Activated CD8-positive, alpha-beta memory T cell treated with anti-CD3 and anti-CD28 coated beads, Interleukin-2, amount 10 ng/mL, durations not matched to agents 7 days and 5 days (primary cell): ENCODE measurements around the gene AKAP8L. TPM values are rescaled to one million over a fixed set of nuclear protein-coding genes. Genes with fewer than 3 reads are reported as not detected.

ENCODE experiments used
- ATAC-seq: fragments of 150-1000 bp; cut with Tn5 transposase; one replicate; pipeline ENCODE4 v1.10.0; 2021; ENCODE audit warnings: moderate library complexity
- CTCF ChIA-PET: fragments of 350-600 bp; sonication (Branson Sonifier 250); formaldehyde crosslinking; loops from one replicate; lab custom pipeline; 2021; ENCODE audit warnings: antibody characterized with exemption; lab: Charles Lee
- DNase-seq: peaks from one replicate; pipeline ENCODE4 v3.0.0-alpha.2; 2020
- H3K27ac Mint-ChIP-seq: one replicate; pipeline ENCODE4 v1.8.0; 2021; ENCODE audit warnings: mild to moderate bottlenecking, mixed read lengths
- H3K27me3 Mint-ChIP-seq: one replicate; pipeline ENCODE4 v1.8.0; 2021; ENCODE audit warnings: mixed read lengths
- H3K36me3 Mint-ChIP-seq: one replicate; pipeline ENCODE4 v1.8.0; 2021; ENCODE audit warnings: mild to moderate bottlenecking, mixed read lengths
- H3K4me1 Mint-ChIP-seq: one replicate; pipeline ENCODE4 v1.8.0; 2021; ENCODE audit warnings: mixed read lengths
- H3K4me3 Mint-ChIP-seq: one replicate; pipeline ENCODE4 v1.8.0; 2021; ENCODE audit warnings: mild to moderate bottlenecking, moderate library complexity, mixed read lengths
- H3K9me3 Mint-ChIP-seq: one replicate; pipeline ENCODE4 v1.8.0; 2022; ENCODE audit warnings: low read depth, mixed read lengths
- total RNA-seq, 2 experiments: library from RNA; stranded (reverse); gene quantifications; one replicate each; pipeline ENCODE4 v1.2.3, GENCODE V29; 2021

Gene AKAP8L
- total RNA-seq, 2 experiments from 2014 or later, result 105 to 116 TPM

DNA sequence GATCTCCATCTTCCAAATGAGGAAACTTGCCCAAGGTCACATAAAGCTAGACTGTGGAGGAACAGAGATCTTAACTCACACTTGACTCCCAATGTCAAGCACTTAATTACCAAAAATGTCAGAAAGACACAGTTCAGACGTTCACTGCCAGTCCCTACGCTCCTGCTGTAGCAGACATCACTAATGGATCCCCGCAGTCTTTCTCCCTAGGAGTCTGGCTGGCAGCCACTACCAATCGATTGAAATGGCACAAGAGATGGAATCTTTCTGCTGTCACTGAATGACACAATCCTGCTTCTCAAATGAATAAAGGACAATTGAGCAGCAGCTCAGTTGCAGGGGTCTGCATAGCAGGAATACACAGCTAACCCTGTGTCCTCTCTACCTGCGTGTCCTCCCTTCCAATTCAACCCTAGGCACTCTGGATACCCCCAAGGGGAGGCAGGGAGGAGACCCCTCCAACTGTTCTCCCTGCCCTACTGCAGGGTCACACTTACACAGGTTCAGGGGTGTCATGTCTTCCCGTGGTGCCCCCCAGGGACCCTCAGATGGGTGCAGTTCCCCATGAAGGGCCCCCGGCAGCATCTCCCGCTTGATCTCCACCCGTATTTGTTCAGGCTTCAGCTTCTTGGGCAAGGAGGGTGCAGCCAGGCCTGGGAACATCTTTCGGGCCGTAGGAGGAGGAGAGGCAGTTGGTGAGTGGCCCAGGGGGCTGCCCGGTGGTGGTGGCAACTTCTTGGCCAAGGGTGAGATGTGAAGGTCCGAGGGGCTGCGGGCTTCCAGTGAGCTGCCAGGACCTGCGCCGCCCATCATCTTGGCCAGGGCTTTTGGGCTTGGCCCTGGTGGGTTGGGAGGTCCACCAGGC lies 7.9 kb upstream of the AKAP8L start:
- Mint-ChIP-seq H3K4me3 (no peak overlapping the region), H3K27me3 (no peaks in the 10 kb centered on the region), H3K36me3 (peaks cover 49% of the 10 kb centered on the region), H3K9me3 (no peaks in the 10 kb centered on the region), H3K4me1 (peaks cover 17% of the 10 kb centered on the region), H3K27ac (no peak overlapping the region)
- ATAC-seq, result no peak
- DNase-seq, result no peak
- CTCF ChIA-PET, result interaction anchor here (1.5 kb wide), 1 partner anchor 129 kb away, joined by 4 read pairs; no protein-coding TSS in a partner anchor

DNA sequence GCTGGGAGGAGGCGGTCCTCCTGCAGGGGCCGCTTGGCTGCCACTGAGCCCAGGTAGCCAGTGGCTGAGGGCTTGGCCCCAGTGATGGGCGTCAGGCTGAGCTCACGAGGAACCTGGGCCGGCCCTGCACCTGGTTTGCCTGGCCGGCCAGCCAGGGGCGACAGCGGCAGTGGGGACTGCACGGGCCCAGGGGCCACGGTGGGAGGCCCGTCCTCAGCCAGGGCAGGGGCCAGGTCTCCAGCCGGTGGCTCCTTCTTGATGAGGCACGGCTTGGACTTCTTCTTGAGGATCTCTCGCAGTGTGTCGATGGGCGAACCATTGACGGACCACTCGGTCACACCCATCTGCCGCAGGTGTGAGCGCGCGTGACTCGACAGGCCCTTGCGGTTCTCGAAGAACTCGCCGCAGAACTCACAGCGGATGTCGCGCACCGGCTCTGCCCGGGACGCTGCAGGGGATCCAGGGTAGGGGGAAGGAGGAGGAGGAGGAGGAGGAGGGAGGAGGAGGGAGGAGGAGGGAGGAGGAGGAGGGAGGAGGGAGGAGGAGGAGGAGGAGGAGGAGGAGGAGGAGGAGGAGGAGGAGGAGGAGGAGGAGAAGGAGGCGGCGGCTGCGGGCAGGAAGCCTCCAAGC lies 6.6 kb upstream of the AKAP8L start:
- ATAC-seq (no peak), DNase-seq (no peak)
- Mint-ChIP-seq H3K9me3 (no peaks in the 10 kb centered on the region), H3K4me1 (peaks cover 6% of the 10 kb centered on the region), H3K27ac (no peak overlapping the region), H3K4me3 (no peak overlapping the region), H3K27me3 (no peaks in the 10 kb centered on the region), H3K36me3 (peaks cover 48% of the 10 kb centered on the region)
- CTCF ChIA-PET, result interaction anchor here (1.5 kb wide), 1 partner anchor 130 kb away, joined by 4 read pairs; no protein-coding TSS in a partner anchor

DNA sequence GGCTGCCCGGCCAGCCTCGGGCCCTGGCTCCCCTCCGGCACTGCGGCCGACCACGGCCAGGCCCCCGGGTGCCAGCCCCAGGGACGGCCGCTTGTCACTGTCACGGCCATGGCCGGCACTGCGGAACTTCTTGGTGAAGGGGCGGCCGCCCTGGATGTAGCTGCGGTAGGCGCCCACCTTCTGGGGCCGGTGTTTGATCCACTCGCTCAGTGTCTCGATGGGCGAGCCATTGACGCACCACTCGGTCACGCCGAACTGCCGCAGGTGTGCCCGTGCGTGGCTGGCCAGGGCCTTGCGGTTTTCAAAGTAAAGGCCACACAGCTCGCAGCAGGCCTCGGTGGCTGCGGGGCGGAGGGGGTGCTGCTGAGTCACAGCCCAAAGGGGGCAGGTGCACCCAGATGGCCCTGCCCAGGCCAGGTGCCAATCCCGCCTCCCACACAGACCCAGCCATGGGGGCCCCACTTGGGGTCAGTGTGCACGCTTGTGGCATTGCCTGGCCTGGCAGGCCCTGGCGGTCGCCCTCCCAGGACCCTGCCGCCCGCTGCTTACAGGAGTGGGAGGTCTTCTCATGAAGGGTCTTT lies 6.0 kb upstream of the AKAP8L start:
- DNase-seq (no peak), ATAC-seq (no peak)
- Mint-ChIP-seq H3K27ac (no peak overlapping the region), H3K4me1 (peaks cover 8% of the 10 kb centered on the region), H3K27me3 (no peaks in the 10 kb centered on the region), H3K9me3 (no peaks in the 10 kb centered on the region), H3K36me3 (peaks cover 47% of the 10 kb centered on the region), H3K4me3 (no peak overlapping the region)
- CTCF ChIA-PET, result no interaction called here

DNA sequence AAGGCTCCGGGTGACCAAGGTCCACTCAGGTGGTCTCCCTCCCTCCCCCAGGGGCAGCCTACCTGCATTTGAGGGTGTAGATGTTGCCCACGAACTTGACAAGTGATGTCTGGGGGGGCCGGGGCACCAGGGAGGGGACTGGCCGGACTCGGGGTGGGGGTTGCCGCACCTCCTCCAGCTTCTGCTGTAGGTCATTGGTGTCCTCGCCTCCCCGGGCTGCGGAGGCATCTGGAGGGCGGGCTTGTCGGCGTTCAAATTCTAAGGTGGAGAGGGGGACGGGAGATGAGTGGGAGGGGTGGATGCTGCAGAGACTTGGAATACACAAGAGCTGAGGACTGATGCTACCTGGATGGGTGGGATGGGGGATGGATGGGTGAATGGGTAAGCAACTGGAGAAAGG lies 5.3 kb upstream of the AKAP8L start:
- DNase-seq (no peak), ATAC-seq (no peak)
- Mint-ChIP-seq H3K27ac (no peak overlapping the region), H3K27me3 (no peaks in the 10 kb centered on the region), H3K9me3 (no peaks in the 10 kb centered on the region), H3K36me3 (peaks cover 47% of the 10 kb centered on the region), H3K4me1 (peaks cover 14% of the 10 kb centered on the region), H3K4me3 (no peak overlapping the region)
- CTCF ChIA-PET, result no interaction called here

DNA sequence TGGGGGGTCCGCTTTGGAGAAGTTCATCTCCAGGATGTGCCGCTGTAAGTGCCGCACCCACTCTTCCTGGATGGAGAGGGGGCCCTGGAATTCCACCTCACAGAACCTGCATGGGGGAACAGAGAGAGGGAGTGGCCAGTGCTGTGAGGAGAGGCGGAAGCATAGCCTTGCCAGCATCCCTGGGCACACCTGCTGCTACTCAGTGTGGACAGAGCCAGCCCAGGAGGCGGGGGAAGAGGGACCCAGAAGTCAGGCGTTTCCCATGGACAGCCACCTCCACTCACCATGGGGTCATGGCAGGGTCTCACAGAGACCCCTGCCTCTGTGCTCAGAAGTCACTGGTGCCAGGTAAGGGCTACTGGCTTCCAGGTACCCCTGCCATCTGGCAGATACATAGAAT lies 4.3 kb upstream of the AKAP8L start:
- no peak overlapping the region for H3K27ac Mint-ChIP-seq
- no peak overlapping the region for H3K4me3 Mint-ChIP-seq
- no peak for ATAC-seq
- H3K9me3 Mint-ChIP-seq, result no peaks in the 10 kb centered on the region
- CTCF ChIA-PET, result no interaction called here
- peaks cover 15% of the 10 kb centered on the region for H3K4me1 Mint-ChIP-seq
- H3K27me3 Mint-ChIP-seq, result no peaks in the 10 kb centered on the region
- peaks cover 48% of the 10 kb centered on the region for H3K36me3 Mint-ChIP-seq
- no peak for DNase-seq

DNA sequence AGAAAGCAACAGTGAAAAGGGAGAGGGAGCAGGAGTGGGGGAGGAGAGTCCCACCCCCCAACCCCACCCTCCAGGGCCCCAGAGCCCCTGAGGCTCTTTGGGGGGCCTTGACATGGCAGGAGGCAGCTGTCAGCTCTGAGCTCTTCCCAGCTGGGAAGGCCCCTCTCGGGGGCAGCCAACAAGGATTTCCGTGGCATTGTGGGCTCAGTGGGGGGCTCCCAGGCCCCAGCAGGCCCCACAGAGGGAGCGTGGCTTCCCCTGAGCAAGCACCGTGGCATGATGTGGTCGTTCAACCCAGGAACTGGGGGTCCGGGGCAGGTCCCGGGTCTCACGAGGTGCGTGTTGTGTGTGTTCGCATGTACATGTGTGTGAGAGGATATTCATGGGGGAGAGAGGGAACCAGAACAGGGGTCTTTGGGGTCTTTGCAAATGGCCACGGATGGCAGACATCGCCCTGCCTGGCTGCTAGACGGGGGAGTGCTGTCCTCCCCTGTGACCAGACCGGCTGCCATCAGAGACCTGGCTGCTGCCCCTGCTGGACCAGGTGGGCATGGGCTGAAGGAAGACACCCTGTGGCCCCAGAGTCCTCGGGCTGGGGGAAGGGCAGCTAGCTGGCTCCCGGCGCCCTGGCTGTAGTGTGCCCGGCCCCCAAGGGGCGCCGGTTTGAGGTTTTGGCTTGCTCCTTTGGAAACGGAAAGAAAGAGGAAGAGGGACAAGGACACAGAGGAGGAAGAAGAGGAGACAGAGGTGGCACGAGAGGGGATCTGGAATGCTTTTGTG lies 3.7 kb upstream of the AKAP8L start:
- ATAC-seq (no peak), DNase-seq (no peak)
- H3K27me3 Mint-ChIP-seq, result no peaks in the 10 kb centered on the region
- CTCF ChIA-PET, result interaction anchor here (4.0 to 7.6 kb wide), 2 partner anchors 7 to 130 kb away, joined by 36 to 198 read pairs; no protein-coding TSS in a partner anchor
- H3K4me1 Mint-ChIP-seq, result peaks cover 21% of the 10 kb centered on the region
- H3K36me3 Mint-ChIP-seq, result peaks cover 46% of the 10 kb centered on the region
- H3K4me3 Mint-ChIP-seq, result no peak overlapping the region
- H3K9me3 Mint-ChIP-seq, result no peaks in the 10 kb centered on the region
- no peak overlapping the region for H3K27ac Mint-ChIP-seq

DNA sequence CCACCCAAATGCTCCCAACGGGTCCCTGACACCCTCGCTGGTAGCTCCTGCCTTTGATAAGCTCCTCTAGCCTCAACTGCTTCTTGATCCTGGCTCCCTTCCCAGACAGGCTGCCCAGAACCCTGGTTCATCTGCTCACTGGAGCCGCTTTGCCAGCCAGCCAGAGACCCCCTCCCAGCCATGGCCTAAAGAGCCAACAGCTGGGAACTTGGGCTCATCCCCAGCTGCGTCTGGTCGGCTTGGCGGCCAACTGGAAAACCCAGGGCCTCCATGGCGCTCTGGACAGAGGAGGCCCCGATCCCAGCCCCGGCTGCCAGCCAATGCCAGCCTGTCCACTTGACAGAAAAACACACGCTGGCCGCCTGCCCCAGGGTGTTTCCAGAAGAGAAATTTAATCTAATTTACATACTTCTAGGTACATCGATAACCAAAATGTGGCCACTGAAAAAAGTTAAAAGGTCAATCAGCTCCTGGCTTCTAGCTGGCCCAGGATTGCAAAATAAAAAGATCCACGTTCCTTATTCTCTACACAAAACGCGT lies 3.0 kb upstream of the AKAP8L start:
- CTCF ChIA-PET, result interaction anchor here (1.2 to 7.6 kb wide), 3 partner anchors 8 to 245 kb away, joined by 5 to 198 read pairs (median 36); no protein-coding TSS in a partner anchor
- Mint-ChIP-seq H3K36me3 (peaks cover 39% of the 10 kb centered on the region), H3K4me1 (peaks cover 27% of the 10 kb centered on the region), H3K27ac (no peak overlapping the region), H3K27me3 (no peaks in the 10 kb centered on the region), H3K4me3 (no peak overlapping the region), H3K9me3 (no peaks in the 10 kb centered on the region)
- no peak for DNase-seq
- ATAC-seq, result no peak

DNA sequence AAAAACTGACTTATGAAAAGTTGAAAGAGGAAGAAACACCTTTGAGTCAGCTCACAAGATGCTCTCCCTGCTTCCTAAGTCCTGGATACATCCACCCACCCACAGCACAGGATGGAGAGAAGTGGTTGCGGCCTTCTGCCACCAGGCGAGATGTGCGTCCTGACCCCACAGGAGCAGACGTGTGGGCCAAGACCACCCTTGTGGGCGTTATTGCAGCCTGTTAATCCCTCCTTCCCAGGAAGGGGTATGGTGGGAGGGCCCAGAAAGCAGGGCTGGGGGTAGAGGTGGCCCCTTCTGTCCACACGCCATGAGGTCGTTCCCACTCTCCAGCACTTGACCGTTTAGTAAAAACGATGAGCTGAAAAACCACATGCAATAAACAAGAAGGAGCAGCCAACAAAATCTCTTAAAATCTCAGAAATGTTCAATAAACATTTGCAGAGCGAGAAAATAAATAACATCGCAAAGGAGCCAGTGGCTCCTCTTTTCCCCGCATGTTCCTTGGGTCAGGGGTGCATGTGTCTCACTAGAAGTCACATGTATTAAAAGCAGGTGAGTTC lies 2.4 kb upstream of the AKAP8L start:
- H3K4me1 Mint-ChIP-seq, result peaks cover 33% of the 10 kb centered on the region
- CTCF ChIA-PET, result interaction anchor here (1.2 to 7.6 kb wide), 3 partner anchors 8 to 244 kb away, joined by 5 to 198 read pairs (median 36); no protein-coding TSS in a partner anchor
- H3K9me3 Mint-ChIP-seq, result no peaks in the 10 kb centered on the region
- no peak for DNase-seq
- peaks cover 37% of the 10 kb centered on the region for H3K36me3 Mint-ChIP-seq
- ATAC-seq, result no peak
- H3K27ac Mint-ChIP-seq, result no peak overlapping the region
- no peak overlapping the region for H3K4me3 Mint-ChIP-seq
- H3K27me3 Mint-ChIP-seq, result no peaks in the 10 kb centered on the region

DNA sequence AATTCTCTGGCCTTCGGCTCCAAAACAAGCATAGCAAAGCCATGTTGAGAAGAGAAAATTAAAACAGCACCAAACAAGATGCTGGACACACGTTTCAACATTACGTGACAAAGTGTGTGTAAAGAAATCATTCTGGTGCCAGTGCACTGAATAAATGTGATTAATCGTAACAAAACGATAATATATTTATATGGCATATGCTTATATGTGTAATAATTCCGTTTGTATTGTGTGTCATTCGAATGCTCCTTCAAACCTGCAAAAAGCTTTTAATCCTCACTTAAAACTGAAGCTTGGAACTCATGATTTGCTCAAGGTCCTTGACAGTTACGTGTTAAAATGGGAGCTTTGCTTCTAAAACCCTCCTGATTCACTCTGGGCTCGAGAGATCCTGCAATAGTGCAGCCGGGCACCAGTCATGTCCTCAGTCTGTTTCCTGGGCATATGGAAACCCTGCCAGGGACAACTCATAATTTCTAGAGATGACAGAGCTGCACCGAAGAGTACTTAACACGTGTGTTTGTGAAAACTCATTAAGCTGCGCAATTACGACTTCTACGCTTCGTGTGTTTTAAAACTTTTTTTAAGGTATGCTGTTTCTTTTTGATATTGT lies 731 bp upstream of the AKAP8L start:
- H3K4me3 Mint-ChIP-seq, result peak overlapping the region; percentile 92
- ATAC-seq (no peak), DNase-seq (no peak)
- peak overlapping the region; percentile 70 for H3K27ac Mint-ChIP-seq
- no peaks in the 10 kb centered on the region for H3K27me3 Mint-ChIP-seq
- H3K4me1 Mint-ChIP-seq, result peaks cover 36% of the 10 kb centered on the region
- H3K9me3 Mint-ChIP-seq, result no peaks in the 10 kb centered on the region
- CTCF ChIA-PET, result interaction anchor here (0.6 to 7.6 kb wide), 43 partner anchors 10 to 847 kb away, joined by 3 to 198 read pairs (median 5); partner anchors contain the start of genes AKAP8, BRD4, NDUFB7 and RASAL3
- H3K36me3 Mint-ChIP-seq, result peaks cover 30% of the 10 kb centered on the region

DNA sequence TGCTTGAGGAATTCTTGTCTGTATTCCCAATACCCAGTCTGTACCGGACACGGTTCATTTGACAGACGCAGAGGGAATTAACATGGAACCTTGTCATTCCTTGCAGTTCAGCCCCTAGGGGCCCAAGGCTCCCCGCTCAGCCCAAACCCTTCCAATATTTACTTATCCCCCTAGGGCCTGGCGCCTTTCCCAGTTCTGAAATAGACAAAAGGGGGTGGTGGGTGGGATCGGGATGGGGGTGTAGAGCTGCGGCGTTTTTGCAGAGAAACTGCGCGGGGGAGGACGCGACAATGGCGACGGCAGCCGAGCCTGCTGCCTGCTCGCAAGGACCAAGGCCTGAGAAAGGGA lies 583 bp downstream of the AKAP8L start:
- Mint-ChIP-seq H3K36me3 (peaks cover 19% of the 10 kb centered on the region), H3K27me3 (no peaks in the 10 kb centered on the region), H3K4me3 (peak overlapping the region; percentile 92), H3K9me3 (no peaks in the 10 kb centered on the region), H3K27ac (peak overlapping the region; percentile 94), H3K4me1 (peaks cover 39% of the 10 kb centered on the region)
- no peak for ATAC-seq
- no peak for DNase-seq
- CTCF ChIA-PET, result interaction anchor here (1.0 to 7.6 kb wide), 21 partner anchors 12 to 419 kb away, joined by 3 to 198 read pairs (median 9); partner anchors contain the start of genes AKAP8 and RASAL3

DNA sequence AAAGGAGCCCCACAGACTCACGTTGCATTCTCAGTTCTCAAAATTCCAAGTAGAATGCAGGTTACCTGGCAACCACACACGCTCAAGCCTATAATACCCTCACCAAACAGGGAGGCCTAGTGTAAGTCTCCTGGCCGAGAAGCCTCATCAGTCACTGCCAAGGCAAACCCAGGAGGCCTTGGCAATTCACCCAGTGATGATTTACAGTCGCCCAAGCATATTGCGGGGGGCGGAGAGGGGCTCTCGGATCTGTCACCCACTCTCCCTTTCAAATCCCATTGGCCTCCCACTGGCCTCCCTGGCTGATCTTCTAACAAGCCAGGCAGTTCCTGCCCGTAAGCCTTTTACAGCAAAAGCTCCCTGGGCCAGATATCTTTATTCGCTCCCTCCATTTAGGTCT lies 1.1 kb downstream of the AKAP8L start:
- CTCF ChIA-PET, result interaction anchor here (1.9 to 7.6 kb wide), 7 partner anchors 12 to 241 kb away, joined by 5 to 198 read pairs (median 17); partner anchors contain the start of gene RASAL3
- Mint-ChIP-seq H3K36me3 (peaks cover 14% of the 10 kb centered on the region), H3K27ac (peak overlapping the region; percentile 94), H3K9me3 (no peaks in the 10 kb centered on the region), H3K27me3 (no peaks in the 10 kb centered on the region), H3K4me1 (peaks cover 42% of the 10 kb centered on the region), H3K4me3 (peak overlapping the region; percentile 92)
- DNase-seq (no peak), ATAC-seq (no peak)

DNA sequence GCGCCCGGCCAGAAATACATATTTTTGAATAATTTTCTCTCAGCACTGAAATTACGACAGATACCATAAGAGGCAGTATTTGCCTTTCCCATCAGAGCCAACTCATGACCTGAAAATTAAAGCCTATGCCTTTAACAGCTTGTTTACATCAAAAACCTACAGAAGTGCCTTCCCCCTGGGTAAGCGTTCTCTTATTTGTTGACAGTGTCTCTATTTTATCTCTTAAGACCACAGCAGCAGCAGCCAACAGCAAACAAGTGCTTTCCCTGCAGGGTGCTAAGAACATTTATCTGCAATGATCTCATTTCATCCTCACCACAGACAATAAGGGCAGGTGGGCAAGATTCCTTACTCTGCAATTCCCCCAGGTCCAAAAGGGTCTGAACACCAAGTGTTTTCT lies 6.0 kb downstream of the AKAP8L start:
- H3K27me3 Mint-ChIP-seq, result no peaks in the 10 kb centered on the region
- DNase-seq (no peak), ATAC-seq (no peak)
- H3K4me1 Mint-ChIP-seq, result peaks cover 32% of the 10 kb centered on the region
- CTCF ChIA-PET, result no interaction called here
- no peaks in the 10 kb centered on the region for H3K9me3 Mint-ChIP-seq
- H3K4me3 Mint-ChIP-seq, result no peak overlapping the region
- H3K36me3 Mint-ChIP-seq, result peaks cover 16% of the 10 kb centered on the region
- no peak overlapping the region for H3K27ac Mint-ChIP-seq
